CD4-positive, alpha-beta memory T cell (primary cell): ENCODE data around the gene ZDHHC8. TPM values are rescaled to one million over a fixed set of nuclear protein-coding genes. Genes with fewer than 3 reads are reported as not detected.
"Not testable (repeated sequence)": the region's sequence is repeated elsewhere in the genome, so short reads cannot be mapped to it uniquely, and the experiment has no call there.

Source experiments
- CTCF ChIA-PET: fragments of 350-600 bp; sonication (Branson Sonifier 250); formaldehyde crosslinking; loops from one replicate; lab custom pipeline; 2021; ENCODE audit warnings: inconsistent platforms; ENCODE audit not compliant: partially characterized antibody; lab: Charles Lee
- POLR2A ChIA-PET: fragments of 350-600 bp; sonication (Branson Sonifier 250); formaldehyde crosslinking; loops from one replicate; lab custom pipeline; 2021; ENCODE audit not compliant: partially characterized antibody; lab: Charles Lee
- DNase-seq, 5 donors: peaks; one replicate each; pipeline versions ENCODE4 v3.0.0 to v3.0.0-alpha.2; 2020 to 2022; ENCODE audit warnings: mixed read lengths in 1 of 5
- H3K27ac ChIP-seq: one replicate; pipeline ENCODE4 v1.7.0; 2013; ENCODE audit warnings: low read depth, low read length
- H3K27me3 ChIP-seq: 2 replicates; pipeline ENCODE4 v1.7.0; 2013; ENCODE audit warnings: mild to moderate bottlenecking, low read length, moderate library complexity; ENCODE audit not compliant: insufficient read depth
- H3K36me3 ChIP-seq: 2 replicates; pipeline ENCODE4 v1.7.0; 2013; ENCODE audit warnings: mild to moderate bottlenecking, low read length, moderate library complexity; ENCODE audit not compliant: insufficient read depth
- H3K4me1 ChIP-seq: 2 replicates; pipeline ENCODE4 v1.7.0; 2013; ENCODE audit warnings: mild to moderate bottlenecking, low read length, moderate library complexity; ENCODE audit not compliant: insufficient read depth
- H3K4me3 ChIP-seq, 2 donors: one replicate each; pipeline ENCODE4 v1.7.0; 2013; ENCODE audit warnings: low read length in 2 of 2, mild to moderate bottlenecking in 1 of 2
- H3K9me3 ChIP-seq, 2 donors: one replicate each; pipeline ENCODE4 v1.7.0; 2013; ENCODE audit warnings: low read length in 2 of 2, control low read depth in 1 of 2; ENCODE audit not compliant: control insufficient read depth in 1 of 2
- H3K27ac Mint-ChIP-seq, 7 donors: one replicate each; pipeline ENCODE4 v1.8.0; 2020 to 2021; ENCODE audit warnings: mixed read lengths in 7 of 7, mild to moderate bottlenecking in 6 of 7, inconsistent platforms in 3 of 7, moderate library complexity in 3 of 7
- H3K27me3 Mint-ChIP-seq, 2 donors: one replicate each; pipeline ENCODE4 v1.8.0; 2020 to 2021; ENCODE audit warnings: mixed read lengths in 2 of 2
- H3K36me3 Mint-ChIP-seq, 2 donors: one replicate each; pipeline ENCODE4 v1.8.0; 2020 to 2021; ENCODE audit warnings: mixed read lengths in 2 of 2, inconsistent platforms in 1 of 2, mild to moderate bottlenecking in 1 of 2
- H3K4me1 Mint-ChIP-seq, 4 donors: one replicate each; pipeline ENCODE4 v1.8.0; 2020 to 2021; ENCODE audit warnings: mixed read lengths in 4 of 4, mild to moderate bottlenecking in 1 of 4
- H3K4me3 Mint-ChIP-seq, 8 donors: one replicate each; pipeline ENCODE4 v1.8.0; 2020 to 2021; ENCODE audit warnings: mixed read lengths in 8 of 8, mild to moderate bottlenecking in 7 of 8, moderate library complexity in 6 of 8, inconsistent platforms in 3 of 8
- H3K9me3 Mint-ChIP-seq, 8 donors: one replicate each; pipeline ENCODE4 v1.8.0; 2020 to 2021; ENCODE audit warnings: mixed read lengths in 8 of 8, mild to moderate bottlenecking in 5 of 8, inconsistent platforms in 3 of 8, moderate library complexity in 1 of 8
- intact Hi-C: fragments of 100-400 bp; cut with micrococcal nuclease; formaldehyde crosslinking; loops from one replicate; pipeline ENCODE4 v1.15.1; 2023
- polyA plus RNA-seq, 2 donors: library from polyadenylated mRNA; unstranded; fragments of 300-500 nt; fragmentation: Illumina TruSeq; gene quantifications; one replicate each; pipeline ENCODE4 v1.2.3, GENCODE V29; 2021
- total RNA-seq, 2 experiments: library from RNA; stranded (reverse); gene quantifications; one replicate each; pipeline ENCODE4 v1.2.3, GENCODE V29; 2021

Gene ZDHHC8
- total and polyA plus RNA-seq, 4 experiments from 2014 or later = 1.0 to 81.7 (median 43.5) TPM

- Histone ChIP-seq H3K36me3 (no peaks in the 10 kb centered on the region), H3K27ac (no peak overlapping the region), H3K27me3 (no peaks in the 10 kb centered on the region), H3K4me1 (no peaks in the 10 kb centered on the region), H3K9me3 (no peaks in the 10 kb centered on the region), H3K4me3 (no peak overlapping the region)
- peaks cover 0 to 5% (median 2%) of the 10 kb centered on the region in 4 donors for H3K4me1 Mint-ChIP-seq
- H3K4me3 Mint-ChIP-seq = no peak overlapping the region
- no peak for DNase-seq
- peaks cover 0 to 2% (median 0%) of the 10 kb centered on the region in 8 donors for H3K9me3 Mint-ChIP-seq
- H3K27me3 Mint-ChIP-seq = peaks cover 0 to 3% of the 10 kb centered on the region in 2 donors
- ChIA-PET POLR2A (no interaction called here), CTCF (interaction anchor here (0.9 kb wide), 1 partner anchor 125 kb away, joined by 4 read pairs; no protein-coding TSS in a partner anchor)
- H3K27ac Mint-ChIP-seq = no peak overlapping the region
- H3K36me3 Mint-ChIP-seq = no peaks in the 10 kb centered on the region
- intact Hi-C loops = loop anchor here (5.0 kb wide), 1 partner anchor 584 kb away; no protein-coding TSS in a partner anchor
Observed at GRCh38 chr22:20158391-20159036, 26.9 kb downstream of the ZDHHC8 start.

- CTCF ChIA-PET = interaction anchor here (0.9 to 1.5 kb wide), 2 partner anchors 79 to 124 kb away, joined by 4 to 7 read pairs; no protein-coding TSS in a partner anchor
- Histone ChIP-seq H3K27ac (no peak overlapping the region), H3K27me3 (no peaks in the 10 kb centered on the region), H3K9me3 (no peaks in the 10 kb centered on the region), H3K36me3 (no peaks in the 10 kb centered on the region), H3K4me3 (no peak overlapping the region), H3K4me1 (no peaks in the 10 kb centered on the region)
- no peak overlapping the region for H3K4me3 Mint-ChIP-seq
- H3K27me3 Mint-ChIP-seq = peaks cover 0 to 3% of the 10 kb centered on the region in 2 donors
- H3K9me3 Mint-ChIP-seq = peaks cover 0 to 4% (median 0%) of the 10 kb centered on the region in 8 donors
- H3K27ac Mint-ChIP-seq = no peak overlapping the region
- intact Hi-C loops = loop anchor here (5.0 kb wide), 1 partner anchor 583 kb away; no protein-coding TSS in a partner anchor
- H3K36me3 Mint-ChIP-seq = no peaks in the 10 kb centered on the region
- POLR2A ChIA-PET = no interaction called here
- peaks cover 0 to 5% (median 2%) of the 10 kb centered on the region in 4 donors for H3K4me1 Mint-ChIP-seq
- no peak for DNase-seq
Observed at GRCh38 chr22:20159076-20159475, 27.5 kb downstream of the ZDHHC8 start.

GRCh38 chr22:20159531-20159930 is 27.9 kb downstream of the ZDHHC8 start:
- H3K27me3 ChIP-seq, DNase-seq, H3K27me3 Mint-ChIP-seq, H3K4me3 Mint-ChIP-seq, H3K4me1 ChIP-seq, H3K4me1 Mint-ChIP-seq, POLR2A ChIA-PET, H3K9me3 ChIP-seq, H3K27ac ChIP-seq, H3K27ac Mint-ChIP-seq, H3K9me3 Mint-ChIP-seq, H3K36me3 Mint-ChIP-seq, H3K4me3 ChIP-seq, H3K36me3 ChIP-seq: not testable (repeated sequence)
- CTCF ChIA-PET = interaction anchor here (0.8 to 1.5 kb wide), 4 partner anchors 51 to 124 kb away, joined by 3 to 7 read pairs (median 4); no protein-coding TSS in a partner anchor
- intact Hi-C loops = loop anchor here (5.0 kb wide), 1 partner anchor 583 kb away; no protein-coding TSS in a partner anchor

- POLR2A ChIA-PET = no interaction called here
- Mint-ChIP-seq H3K9me3 (peaks cover 0 to 4% (median 0%) of the 10 kb centered on the region in 8 donors), H3K27ac (no peak overlapping the region), H3K36me3 (no peaks in the 10 kb centered on the region), H3K4me3 (no peak overlapping the region), H3K27me3 (peaks cover 0 to 3% of the 10 kb centered on the region in 2 donors), H3K4me1 (peaks cover 0 to 5% (median 3%) of the 10 kb centered on the region in 4 donors)
- no peak for DNase-seq
- H3K36me3 ChIP-seq = no peaks in the 10 kb centered on the region
- no peak overlapping the region for H3K27ac ChIP-seq
- no peak overlapping the region for H3K4me3 ChIP-seq
- no peaks in the 10 kb centered on the region for H3K27me3 ChIP-seq
- no peaks in the 10 kb centered on the region for H3K4me1 ChIP-seq
- CTCF ChIA-PET = interaction anchor here (0.8 to 1.5 kb wide), 3 partner anchors 51 to 83 kb away, joined by 3 to 7 read pairs (median 4); no protein-coding TSS in a partner anchor
- intact Hi-C loops = no loop called here
- H3K9me3 ChIP-seq = no peaks in the 10 kb centered on the region
Observed at GRCh38 chr22:20160041-20160440, 28.4 kb downstream of the ZDHHC8 start.

- Mint-ChIP-seq H3K36me3 (no peaks in the 10 kb centered on the region), H3K4me1 (peaks cover 0 to 1% (median 0%) of the 10 kb centered on the region in 4 donors), H3K4me3 (no peak overlapping the region), H3K27me3 (no peaks in the 10 kb centered on the region), H3K9me3 (peaks cover 0 to 4% (median 0%) of the 10 kb centered on the region in 8 donors), H3K27ac (no peak overlapping the region)
- H3K4me1 ChIP-seq = no peaks in the 10 kb centered on the region
- no peak overlapping the region for H3K4me3 ChIP-seq
- ChIA-PET POLR2A (no interaction called here), CTCF (no interaction called here)
- no peak overlapping the region for H3K27ac ChIP-seq
- no peaks in the 10 kb centered on the region for H3K36me3 ChIP-seq
- intact Hi-C loops = no loop called here
- no peaks in the 10 kb centered on the region for H3K27me3 ChIP-seq
- DNase-seq = no peak
- no peaks in the 10 kb centered on the region for H3K9me3 ChIP-seq
Observed at GRCh38 chr22:20164863-20165262, 33.3 kb downstream of the ZDHHC8 start.

- POLR2A ChIA-PET = no interaction called here
- intact Hi-C loops = no loop called here
Observed at GRCh38 chr22:20165421-20165820, 33.8 kb downstream of the ZDHHC8 start.

GRCh38 chr22:20165913-20166312 is 34.3 kb downstream of the ZDHHC8 start:
- Mint-ChIP-seq H3K27me3 (no peaks in the 10 kb centered on the region), H3K27ac (no peak overlapping the region)

More at GRCh38 chr22:20165421-20165820, 33.8 kb downstream of the ZDHHC8 start:
- no peak overlapping the region for H3K4me3 ChIP-seq
- H3K4me1 ChIP-seq = no peaks in the 10 kb centered on the region
- DNase-seq = no peak
- Mint-ChIP-seq H3K4me1 (peaks cover 0 to 1% (median 0%) of the 10 kb centered on the region in 4 donors), H3K27me3 (no peaks in the 10 kb centered on the region), H3K4me3 (no peak overlapping the region), H3K9me3 (peaks cover 0 to 4% (median 0%) of the 10 kb centered on the region in 8 donors), H3K27ac (no peak overlapping the region), H3K36me3 (no peaks in the 10 kb centered on the region)
- H3K27me3 ChIP-seq = no peaks in the 10 kb centered on the region
- no peaks in the 10 kb centered on the region for H3K36me3 ChIP-seq
- no peak overlapping the region for H3K27ac ChIP-seq
- CTCF ChIA-PET = no interaction called here
- H3K9me3 ChIP-seq = no peaks in the 10 kb centered on the region

More at GRCh38 chr22:20165913-20166312, 34.3 kb downstream of the ZDHHC8 start:
- Histone ChIP-seq H3K27me3 (no peaks in the 10 kb centered on the region), H3K9me3 (no peaks in the 10 kb centered on the region), H3K36me3 (no peaks in the 10 kb centered on the region), H3K4me3 (no peak overlapping the region), H3K27ac (no peak overlapping the region), H3K4me1 (no peaks in the 10 kb centered on the region)
- H3K4me3 Mint-ChIP-seq = no peak overlapping the region
- intact Hi-C loops = no loop called here
- POLR2A ChIA-PET = no interaction called here
- H3K36me3 Mint-ChIP-seq = no peaks in the 10 kb centered on the region
- H3K4me1 Mint-ChIP-seq = peaks cover 0 to 1% (median 0%) of the 10 kb centered on the region in 4 donors
- DNase-seq = no peak
- CTCF ChIA-PET = no interaction called here
- H3K9me3 Mint-ChIP-seq = peaks cover 0 to 4% (median 0%) of the 10 kb centered on the region in 8 donors
